Measurements from ENCODE around the gene GBX2. TPM values are rescaled to one million over a fixed set of nuclear protein-coding genes. Genes with fewer than 3 reads are reported as not detected.

The GBX2 gene
- total RNA-seq, 1 donor: not detected

- H3K36me3 ChIP-seq (ENCODE audit: insufficient read depth, low read length): no peaks in the 10 kb centered on the region
- H3K27me3 ChIP-seq (ENCODE audit: insufficient read depth, low read length): peaks cover under 1% of the 10 kb centered on the region
- no peak for TF ChIP-seq CTCF (IDR thresholded peaks at IDR 0.05; ENCODE audit: extremely low read depth, low read depth, low read length)
- no peak overlapping the region for H3K4me3 ChIP-seq (ENCODE audit: insufficient read depth, low read length)
- H4K20me1 ChIP-seq (ENCODE audit: insufficient read depth, low read length): no peaks in the 10 kb centered on the region
- peaks cover 8% of the 10 kb centered on the region for H3K4me1 ChIP-seq (ENCODE audit: insufficient read depth, low read length)
- no peak overlapping the region for H3K27ac ChIP-seq (ENCODE audit: low read depth, low read length)
- DNase-seq (ENCODE audit: insufficient read length, low spot score, missing footprints): no peak
- no peak overlapping the region for H3K4me2 ChIP-seq (ENCODE audit: insufficient read depth, low read length)
- no peak overlapping the region for H2AFZ ChIP-seq (ENCODE audit: low read length)
- no peaks in the 10 kb centered on the region for H3K79me2 ChIP-seq (ENCODE audit: insufficient read depth, low read length)
- H3K9me3 ChIP-seq (ENCODE audit: low read depth, low read length): no peaks in the 10 kb centered on the region
Observed at GRCh38 chr2:236184701-236185100, 16.5 kb upstream of the GBX2 start.

- H4K20me1 ChIP-seq (ENCODE audit: insufficient read depth, low read length): no peaks in the 10 kb centered on the region
- H2AFZ ChIP-seq (ENCODE audit: low read length): no peak overlapping the region
- H3K4me1 ChIP-seq (ENCODE audit: insufficient read depth, low read length): peaks cover 17% of the 10 kb centered on the region
- peaks cover 6% of the 10 kb centered on the region for H3K27me3 ChIP-seq (ENCODE audit: insufficient read depth, low read length)
- DNase-seq (ENCODE audit: insufficient read length, low spot score, missing footprints): peak; percentile 95
- no peak overlapping the region for H3K4me3 ChIP-seq (ENCODE audit: insufficient read depth, low read length)
- peak; percentile 72 for TF ChIP-seq CTCF (IDR thresholded peaks at IDR 0.05; ENCODE audit: extremely low read depth, low read depth, low read length)
- no peaks in the 10 kb centered on the region for H3K79me2 ChIP-seq (ENCODE audit: insufficient read depth, low read length)
- peak overlapping the region; percentile 85 for H3K4me2 ChIP-seq (ENCODE audit: insufficient read depth, low read length)
- H3K36me3 ChIP-seq (ENCODE audit: insufficient read depth, low read length): no peaks in the 10 kb centered on the region
- no peaks in the 10 kb centered on the region for H3K9me3 ChIP-seq (ENCODE audit: low read depth, low read length)
- H3K27ac ChIP-seq (ENCODE audit: low read depth, low read length): no peak overlapping the region
Observed at GRCh38 chr2:236180831-236181453, 12.8 kb upstream of the GBX2 start.

- H3K9me3 ChIP-seq (ENCODE audit: low read depth, low read length): no peaks in the 10 kb centered on the region
- peaks cover 17% of the 10 kb centered on the region for H3K4me1 ChIP-seq (ENCODE audit: insufficient read depth, low read length)
- H3K4me2 ChIP-seq (ENCODE audit: insufficient read depth, low read length): peak overlapping the region; percentile 85
- H4K20me1 ChIP-seq (ENCODE audit: insufficient read depth, low read length): no peaks in the 10 kb centered on the region
- no peak for TF ChIP-seq CTCF (IDR thresholded peaks at IDR 0.05; ENCODE audit: extremely low read depth, low read depth, low read length)
- H2AFZ ChIP-seq (ENCODE audit: low read length): no peak overlapping the region
- H3K27ac ChIP-seq (ENCODE audit: low read depth, low read length): no peak overlapping the region
- H3K4me3 ChIP-seq (ENCODE audit: insufficient read depth, low read length): peak overlapping the region; percentile 59
- no peaks in the 10 kb centered on the region for H3K79me2 ChIP-seq (ENCODE audit: insufficient read depth, low read length)
- no peaks in the 10 kb centered on the region for H3K36me3 ChIP-seq (ENCODE audit: insufficient read depth, low read length)
- DNase-seq (ENCODE audit: insufficient read length, low spot score, missing footprints): peak; percentile 58
- peaks cover 6% of the 10 kb centered on the region for H3K27me3 ChIP-seq (ENCODE audit: insufficient read depth, low read length)
Observed at GRCh38 chr2:236180076-236180816, 12.1 kb upstream of the GBX2 start.

All from osteoblast (primary cell).